GM18507 (cell line): Measurements from ENCODE around the gene PIP5KL1.

Source experiments
- DNase-seq: peaks from one replicate; pipeline ENCODE4 v3.0.0; 2011; ENCODE audit warnings: low read depth; ENCODE audit not compliant: insufficient read length; ENCODE audit errors: extremely low spot score
- FAIRE-seq: peaks from 2 replicates; lab custom pipeline; 2011; peaks lifted over from hg19 to GRCh38; lab: Jason Lieb, UNC

PIP5KL1 gene

GRCh38 chr9:127880143-127880542 is 50.4 kb downstream of the PIP5KL1 start:
- no peak for FAIRE-seq
- no peak for DNase-seq

GRCh38 chr9:127878652-127879390 is 51.8 kb downstream of the PIP5KL1 start:
- DNase-seq (no peak), FAIRE-seq (no peak)

GRCh38 chr9:127878001-127878651 is 52.5 kb downstream of the PIP5KL1 start:
- no peak for FAIRE-seq

GRCh38 chr9:127877566-127877998 is 53.0 kb downstream of the PIP5KL1 start, which contains the start of gene AK1:
Gene AK1 (minus strand): TSS chr9:127877675. CDS start chr9:127874617, 3,058 bp downstream.
- no peak for DNase-seq
- no peak for FAIRE-seq

More at GRCh38 chr9:127878001-127878651, 52.5 kb downstream of the PIP5KL1 start:
- no peak for DNase-seq

- FAIRE-seq (no peak), DNase-seq (no peak)
These were observed 53.6 kb downstream of the PIP5KL1 start for GRCh38 chr9:127876764-127877562.

GRCh38 chr9:127876026-127876763 is 54.4 kb downstream of the PIP5KL1 start:
- DNase-seq (no peak), FAIRE-seq (no peak)

- no peak for FAIRE-seq
These were observed 55.1 kb downstream of the PIP5KL1 start for GRCh38 chr9:127875306-127875966.

GRCh38 chr9:127874301-127875221 is 56.0 kb downstream of the PIP5KL1 start:
- DNase-seq (no peak), FAIRE-seq (no peak)

More at GRCh38 chr9:127875306-127875966, 55.1 kb downstream of the PIP5KL1 start:
- DNase-seq = no peak

- FAIRE-seq = no peak
- DNase-seq = no peak
These were observed 56.7 kb downstream of the PIP5KL1 start for GRCh38 chr9:127873886-127874285.

GRCh38 chr9:127873223-127873691 is 57.3 kb downstream of the PIP5KL1 start:
- no peak for DNase-seq
- FAIRE-seq = no peak

GRCh38 chr9:127872369-127873222 is 58.0 kb downstream of the PIP5KL1 start:
- no peak for FAIRE-seq

GRCh38 chr9:127871531-127871930 is 59.0 kb downstream of the PIP5KL1 start:
- no peak for FAIRE-seq
- no peak for DNase-seq

More at GRCh38 chr9:127872369-127873222, 58.0 kb downstream of the PIP5KL1 start:
- DNase-seq = no peak

- no peak for FAIRE-seq
- DNase-seq = no peak
These were observed 59.7 kb downstream of the PIP5KL1 start for GRCh38 chr9:127870887-127871286.
